DMS53 (cell line): ENCODE results near the gene CUEDC1.

ENCODE experiments used
- DNase-seq: peaks from one replicate; lab custom pipeline; 2025; lab: John Stamatoyannopoulos, UW

The CUEDC1 gene

GRCh38 chr17:57875290-57876022 is 79.8 kb downstream of the CUEDC1 start:
- DNase-seq = peak; percentile 21

GRCh38 chr17:57874434-57875289 is 80.5 kb downstream of the CUEDC1 start:
- DNase-seq = no peak

- no peak for DNase-seq
Observed at GRCh38 chr17:57874058-57874419, 81.2 kb downstream of the CUEDC1 start.

GRCh38 chr17:57873261-57874057 is 81.8 kb downstream of the CUEDC1 start:
- no peak for DNase-seq

GRCh38 chr17:57872536-57872935 is 82.7 kb downstream of the CUEDC1 start:
- no peak for DNase-seq

- no peak for DNase-seq
Observed at GRCh38 chr17:57871863-57872262, 83.3 kb downstream of the CUEDC1 start.

- no peak for DNase-seq
Observed at GRCh38 chr17:57871155-57871554, 84.1 kb downstream of the CUEDC1 start.

- no peak for DNase-seq
Observed at GRCh38 chr17:57870283-57870635, 85.0 kb downstream of the CUEDC1 start.

GRCh38 chr17:57869617-57870282 is 85.5 kb downstream of the CUEDC1 start:
- DNase-seq = no peak

GRCh38 chr17:57868910-57869616 is 86.1 kb downstream of the CUEDC1 start:
- DNase-seq = no peak

- DNase-seq = peak; percentile 71
Observed at GRCh38 chr17:57868007-57868909, 87.0 kb downstream of the CUEDC1 start.

GRCh38 chr17:57867126-57867525 is 88.1 kb downstream of the CUEDC1 start:
- no peak for DNase-seq

- DNase-seq = no peak
Observed at GRCh38 chr17:57866723-57867122, 88.5 kb downstream of the CUEDC1 start.

GRCh38 chr17:57866319-57866718 is 88.9 kb downstream of the CUEDC1 start:
- no peak for DNase-seq

GRCh38 chr17:57864273-57864672 is 90.9 kb downstream of the CUEDC1 start:
- DNase-seq = no peak

- DNase-seq = peak; percentile 61
Observed at GRCh38 chr17:57862694-57863667, 92.2 kb downstream of the CUEDC1 start.

GRCh38 chr17:57861790-57862693 is 93.2 kb downstream of the CUEDC1 start:
- DNase-seq = peak; percentile 77
